ENCODE measurements around the gene CEMIP2. TPM values are rescaled to one million over a fixed set of nuclear protein-coding genes. Genes with fewer than 3 reads are reported as not detected.
A peak's percentile ranks its signal among the peaks of the same experiment; 100 is the strongest.
"Not testable (repeated sequence)": the region's sequence is repeated elsewhere in the genome, so short reads cannot be mapped to it uniquely, and the experiment has no call there.

The CEMIP2 gene
- total RNA-seq, 1 donor from 2014 or later = 139 TPM

GRCh38 chr9:71808068-71808467 is 39.8 kb upstream of the CEMIP2 start:
- no peak overlapping the region for H2AFZ ChIP-seq (ENCODE audit: low read depth, low read length)
- no peak overlapping the region for H3K4me3 ChIP-seq (ENCODE audit: insufficient read depth, low read depth, low read length)
- no peaks in the 10 kb centered on the region for H3K27me3 ChIP-seq (ENCODE audit: insufficient read depth, low read length)
- Mint-ChIP-seq H3K36me3 (ENCODE audit: low read depth, unreplicated experiment) (no peaks in the 10 kb centered on the region), H3K4me1 (ENCODE audit: low read depth, unreplicated experiment) (no peaks in the 10 kb centered on the region), H3K9me3 (ENCODE audit: unreplicated experiment) (no peaks in the 10 kb centered on the region), H3K27me3 (ENCODE audit: low read depth, unreplicated experiment) (no peaks in the 10 kb centered on the region), H3K27ac (ENCODE audit: unreplicated experiment) (no peak overlapping the region), H3K4me3 (ENCODE audit: unreplicated experiment) (no peak overlapping the region)
- no peaks in the 10 kb centered on the region for H3K36me3 ChIP-seq (ENCODE audit: insufficient read depth, low read length)
- H3K9ac ChIP-seq (ENCODE audit: low read length) = no peak overlapping the region
- FAIRE-seq = no peak
- no peak overlapping the region for H3K27ac ChIP-seq (ENCODE audit: low read depth, low read length)
- no peaks in the 10 kb centered on the region for H3K9me3 ChIP-seq (ENCODE audit: insufficient read depth, low read depth, low read length)
- H4K20me1 ChIP-seq (ENCODE audit: insufficient read depth, low read length) = no peaks in the 10 kb centered on the region
- no peaks in the 10 kb centered on the region for H3K4me1 ChIP-seq (ENCODE audit: insufficient read depth, low read length)
- H3K79me2 ChIP-seq (ENCODE audit: insufficient read depth, low read length) = no peaks in the 10 kb centered on the region
- DNase-seq (ENCODE audit: low read depth) = no peak
- H3K4me2 ChIP-seq (ENCODE audit: low read length) = no peak overlapping the region
- TF ChIP-seq EZH2 (IDR thresholded peaks at IDR 0.05; ENCODE audit: insufficient read depth, low read length) = no peak
- no peak for TF ChIP-seq CTCF (IDR thresholded peaks at IDR 0.05; ENCODE audit: insufficient read depth, low read depth, low read length)

- H3K9ac ChIP-seq (ENCODE audit: low read length) = no peak overlapping the region
- no peak overlapping the region for H3K27ac ChIP-seq (ENCODE audit: low read depth, low read length)
- Mint-ChIP-seq H3K4me1 (ENCODE audit: low read depth, unreplicated experiment) (no peaks in the 10 kb centered on the region), H3K36me3 (ENCODE audit: low read depth, unreplicated experiment) (no peaks in the 10 kb centered on the region), H3K4me3 (ENCODE audit: unreplicated experiment) (no peak overlapping the region), H3K9me3 (ENCODE audit: unreplicated experiment) (no peaks in the 10 kb centered on the region), H3K27me3 (ENCODE audit: low read depth, unreplicated experiment) (no peaks in the 10 kb centered on the region), H3K27ac (ENCODE audit: unreplicated experiment) (no peak overlapping the region)
- no peaks in the 10 kb centered on the region for H3K36me3 ChIP-seq (ENCODE audit: insufficient read depth, low read length)
- H4K20me1 ChIP-seq (ENCODE audit: insufficient read depth, low read length) = no peaks in the 10 kb centered on the region
- H3K4me1 ChIP-seq (ENCODE audit: insufficient read depth, low read length) = no peaks in the 10 kb centered on the region
- no peaks in the 10 kb centered on the region for H3K79me2 ChIP-seq (ENCODE audit: insufficient read depth, low read length)
- DNase-seq (ENCODE audit: low read depth) (peak; percentile 51), FAIRE-seq (peak; percentile 67)
- H3K9me3 ChIP-seq (ENCODE audit: insufficient read depth, low read depth, low read length) = no peaks in the 10 kb centered on the region
- no peak overlapping the region for H3K4me2 ChIP-seq (ENCODE audit: low read length)
- no peak overlapping the region for H3K4me3 ChIP-seq (ENCODE audit: insufficient read depth, low read depth, low read length)
- no peak overlapping the region for H2AFZ ChIP-seq (ENCODE audit: low read depth, low read length)
- TF ChIP-seq CTCF (IDR thresholded peaks at IDR 0.05; ENCODE audit: insufficient read depth, low read depth, low read length) (peak; percentile 88), EZH2 (IDR thresholded peaks at IDR 0.05; ENCODE audit: insufficient read depth, low read length) (no peak)
- H3K27me3 ChIP-seq (ENCODE audit: insufficient read depth, low read length) = no peaks in the 10 kb centered on the region
Measured at GRCh38 chr9:71806901-71807307, 38.6 kb upstream of the CEMIP2 start.

GRCh38 chr9:71805096-71805495 is 36.8 kb upstream of the CEMIP2 start:
- H3K4me1 ChIP-seq (ENCODE audit: insufficient read depth, low read length); H3K9me3 Mint-ChIP-seq (ENCODE audit: unreplicated experiment); H3K27ac Mint-ChIP-seq (ENCODE audit: unreplicated experiment); H3K79me2 ChIP-seq (ENCODE audit: insufficient read depth, low read length); DNase-seq (ENCODE audit: low read depth); H2AFZ ChIP-seq (ENCODE audit: low read depth, low read length); H3K36me3 ChIP-seq (ENCODE audit: insufficient read depth, low read length); H3K9ac ChIP-seq (ENCODE audit: low read length); H3K9me3 ChIP-seq (ENCODE audit: insufficient read depth, low read depth, low read length); H3K27ac ChIP-seq (ENCODE audit: low read depth, low read length); H3K4me3 ChIP-seq (ENCODE audit: insufficient read depth, low read depth, low read length); H3K4me3 Mint-ChIP-seq (ENCODE audit: unreplicated experiment); H3K4me2 ChIP-seq (ENCODE audit: low read length); H4K20me1 ChIP-seq (ENCODE audit: insufficient read depth, low read length); H3K27me3 ChIP-seq (ENCODE audit: insufficient read depth, low read length); FAIRE-seq; H3K27me3 Mint-ChIP-seq (ENCODE audit: low read depth, unreplicated experiment); H3K36me3 Mint-ChIP-seq (ENCODE audit: low read depth, unreplicated experiment); H3K4me1 Mint-ChIP-seq (ENCODE audit: low read depth, unreplicated experiment): not testable (repeated sequence)

Measured in astrocyte (in vitro differentiated cells and primary cell).